Esophagus squamous epithelium (tissue), 5 donors: ENCODE results near the gene IGFBP1. TPM values are rescaled to one million over a fixed set of nuclear protein-coding genes. Genes with fewer than 3 reads are reported as not detected.
"Not testable (repeated sequence)": the region's sequence is repeated elsewhere in the genome, so short reads cannot be mapped to it uniquely, and the experiment has no call there.

ENCODE experiments used
- DNase-seq: peaks from one replicate; lab custom pipeline; 2025; lab: John Stamatoyannopoulos, UW
- H3K27ac ChIP-seq, 4 donors: fragments of 200-600 bp; sonication (generic); one replicate each; pipeline ENCODE4 v1.5.1; 2016 to 2019; ENCODE audit warnings: mild to moderate bottlenecking in 1 of 4
- H3K27me3 ChIP-seq, 4 donors: fragments of 200-600 bp; sonication (generic); 1 replicate in 3 of 4; 2 replicates in 1 of 4; pipeline versions ENCODE4 v1.5.1 to v1.6.0; 2017 to 2021; ENCODE audit warnings: antibody characterized with exemption in 1 of 4
- H3K36me3 ChIP-seq, 3 donors: fragments of 200-600 bp; sonication (generic); one replicate each; pipeline ENCODE4 v1.5.1; 2016 to 2019
- H3K4me1 ChIP-seq, 3 donors: fragments of 200-600 bp; sonication (generic); one replicate each; pipeline ENCODE4 v1.5.1; 2017 to 2019
- H3K4me3 ChIP-seq, 4 donors: fragments of 200-600 bp; sonication (generic); 1 replicate in 3 of 4; 2 replicates in 1 of 4; pipeline ENCODE4 v1.5.1; 2016 to 2019; ENCODE audit warnings: mild to moderate bottlenecking in 2 of 4, moderate library complexity in 1 of 4
- H3K9me3 ChIP-seq, 3 donors: fragments of 200-600 bp; sonication (generic); one replicate each; pipeline ENCODE4 v1.5.1; 2016 to 2019
- POLR2A ChIP-seq, 4 donors: fragments of 450-650 bp; IDR thresholded peaks; one replicate each; pipeline ENCODE4 v1.6.1; 2017; ENCODE audit warnings: antibody characterized with exemption in 4 of 4, mild to moderate bottlenecking in 4 of 4, moderate library complexity in 3 of 4
- WGBS, 2 donors: methylation state at CpG; one replicate each; pipeline ENCODE4 v1.1.5; 2018; 5-methylcytosine and 5-hydroxymethylcytosine counted together
- intact Hi-C: fragments of 100-400 bp; cut with DNase I; formaldehyde crosslinking; loops from one replicate; pipeline ENCODE4 v1.15.0; 2022
- total RNA-seq, 4 donors: library from RNA; depleted of rRNA; stranded (reverse); fragments of >200 nt; gene quantifications; one replicate each; pipeline ENCODE4 v1.1.0, GENCODE V29; 2016
- TF ChIP-seq, protein P1 (sequence below), 6 experiments: fragments of 450-650 bp in 4 of 6; fragments of 200-600 bp in 2 of 6; sonication (generic) in 2 of 6; IDR thresholded peaks; one replicate each; pipeline ENCODE4 v1.5.1; 2016 to 2019; ENCODE audit warnings: antibody characterized with exemption in 6 of 6, mild to moderate bottlenecking in 4 of 6, moderate library complexity in 4 of 6
- donor health status: DM: yes; HTN: yes; CAD: no.

IGFBP1 gene
- total RNA-seq, 4 donors from 2014 or later: not detected

DNA sequence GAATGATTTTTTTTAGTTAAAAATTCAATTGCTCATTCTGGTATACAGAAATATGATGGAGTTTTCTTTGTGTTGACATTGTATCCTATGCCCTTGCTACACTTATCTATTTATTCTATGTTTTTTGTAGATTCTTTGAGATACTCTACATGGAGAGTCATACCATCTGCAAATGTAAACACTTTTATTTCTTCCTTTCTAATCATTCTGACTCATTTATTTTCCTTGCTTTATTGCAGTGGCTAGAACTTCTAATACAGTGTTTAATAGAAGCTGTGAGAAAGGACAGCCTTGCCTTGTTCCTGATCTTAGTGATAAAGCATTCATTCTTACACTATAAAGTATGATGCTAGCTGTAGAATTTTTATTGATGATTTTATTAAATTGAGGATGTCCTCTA is 42.7 kb downstream of the IGFBP1 start:
- Histone ChIP-seq H3K4me1 (no peaks in the 10 kb centered on the region), H3K27ac (no peak overlapping the region), H3K9me3 (no peaks in the 10 kb centered on the region), H3K4me3 (no peak overlapping the region), H3K27me3 (peaks cover 0 to 6% (median 0%) of the 10 kb centered on the region in 4 donors), H3K36me3 (no peaks in the 10 kb centered on the region)
- TF ChIP-seq, protein P1, sequence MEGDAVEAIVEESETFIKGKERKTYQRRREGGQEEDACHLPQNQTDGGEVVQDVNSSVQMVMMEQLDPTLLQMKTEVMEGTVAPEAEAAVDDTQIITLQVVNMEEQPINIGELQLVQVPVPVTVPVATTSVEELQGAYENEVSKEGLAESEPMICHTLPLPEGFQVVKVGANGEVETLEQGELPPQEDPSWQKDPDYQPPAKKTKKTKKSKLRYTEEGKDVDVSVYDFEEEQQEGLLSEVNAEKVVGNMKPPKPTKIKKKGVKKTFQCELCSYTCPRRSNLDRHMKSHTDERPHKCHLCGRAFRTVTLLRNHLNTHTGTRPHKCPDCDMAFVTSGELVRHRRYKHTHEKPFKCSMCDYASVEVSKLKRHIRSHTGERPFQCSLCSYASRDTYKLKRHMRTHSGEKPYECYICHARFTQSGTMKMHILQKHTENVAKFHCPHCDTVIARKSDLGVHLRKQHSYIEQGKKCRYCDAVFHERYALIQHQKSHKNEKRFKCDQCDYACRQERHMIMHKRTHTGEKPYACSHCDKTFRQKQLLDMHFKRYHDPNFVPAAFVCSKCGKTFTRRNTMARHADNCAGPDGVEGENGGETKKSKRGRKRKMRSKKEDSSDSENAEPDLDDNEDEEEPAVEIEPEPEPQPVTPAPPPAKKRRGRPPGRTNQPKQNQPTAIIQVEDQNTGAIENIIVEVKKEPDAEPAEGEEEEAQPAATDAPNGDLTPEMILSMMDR (IDR thresholded peaks at IDR 0.05): no peak
- no peak for TF ChIP-seq POLR2A (IDR thresholded peaks at IDR 0.05)
- DNase-seq: no peak
- intact Hi-C loops: no loop called here

DNA sequence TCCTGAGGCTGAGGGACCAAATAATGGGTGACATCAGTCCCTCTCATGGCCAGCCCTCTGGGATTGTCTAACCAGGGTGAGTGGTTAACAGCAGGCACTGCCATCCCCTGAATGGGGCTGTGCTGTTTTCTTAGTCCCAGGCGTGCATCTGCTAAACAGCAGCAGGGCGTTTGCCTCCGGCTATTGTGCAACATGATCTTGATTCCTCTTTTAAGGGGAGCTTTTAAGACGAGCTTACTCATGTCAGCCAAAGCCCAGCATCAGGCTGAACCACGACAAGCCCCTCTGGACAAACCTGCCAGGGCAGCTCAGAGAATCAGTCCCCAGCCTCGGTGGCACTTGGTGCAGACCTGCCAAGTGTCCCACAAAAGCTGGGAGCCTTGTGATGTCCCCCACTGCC is 49.0 kb downstream of the IGFBP1 start:
- Histone ChIP-seq H3K27ac (no peak overlapping the region), H3K36me3 (no peaks in the 10 kb centered on the region), H3K4me1 (no peaks in the 10 kb centered on the region), H3K4me3 (no peak overlapping the region), H3K9me3 (no peaks in the 10 kb centered on the region), H3K27me3 (peaks cover 0 to 13% (median 0%) of the 10 kb centered on the region in 4 donors)
- 33 to 52% methylated on average over 6 of the region's 6 CpGs for WGBS, 2 donors
- no peak for DNase-seq
- intact Hi-C loops: no loop called here
- no peak for TF ChIP-seq POLR2A (IDR thresholded peaks at IDR 0.05)
- TF ChIP-seq, protein P1 (IDR thresholded peaks at IDR 0.05): no peak

DNA sequence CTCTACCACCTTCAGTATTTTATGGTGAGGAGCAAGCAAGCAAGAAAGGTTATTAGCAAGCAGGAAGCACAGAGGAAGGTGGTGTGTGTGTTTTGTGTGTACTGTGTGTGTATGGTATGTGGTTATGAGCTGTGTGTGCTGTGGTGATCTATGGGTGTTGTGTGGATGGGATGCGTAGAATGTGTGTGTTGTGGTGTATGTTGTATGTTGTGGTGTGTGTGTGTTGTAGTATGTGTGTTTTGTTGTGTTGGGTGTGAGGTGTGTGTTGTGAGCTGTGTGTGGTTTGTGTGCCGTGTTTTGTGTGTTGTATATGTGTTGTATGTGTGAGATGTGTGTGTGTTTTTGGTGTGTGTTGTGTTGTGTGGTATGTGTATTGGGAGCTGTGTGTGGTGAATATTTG is 49.6 kb downstream of the IGFBP1 start:
- no peak overlapping the region for H3K4me3 ChIP-seq
- no peaks in the 10 kb centered on the region for H3K4me1 ChIP-seq
- no peak for DNase-seq
- no peak overlapping the region for H3K27ac ChIP-seq
- no peaks in the 10 kb centered on the region for H3K9me3 ChIP-seq
- H3K36me3 ChIP-seq: no peaks in the 10 kb centered on the region
- intact Hi-C loops: no loop called here
- H3K27me3 ChIP-seq: peaks cover 0 to 13% (median 0%) of the 10 kb centered on the region in 4 donors
- TF ChIP-seq, protein P1 (IDR thresholded peaks at IDR 0.05): no peak
- no peak for TF ChIP-seq POLR2A (IDR thresholded peaks at IDR 0.05)
- WGBS, 2 donors: 86 to 90% methylated on average over 2 of the region's 2 CpGs

DNA sequence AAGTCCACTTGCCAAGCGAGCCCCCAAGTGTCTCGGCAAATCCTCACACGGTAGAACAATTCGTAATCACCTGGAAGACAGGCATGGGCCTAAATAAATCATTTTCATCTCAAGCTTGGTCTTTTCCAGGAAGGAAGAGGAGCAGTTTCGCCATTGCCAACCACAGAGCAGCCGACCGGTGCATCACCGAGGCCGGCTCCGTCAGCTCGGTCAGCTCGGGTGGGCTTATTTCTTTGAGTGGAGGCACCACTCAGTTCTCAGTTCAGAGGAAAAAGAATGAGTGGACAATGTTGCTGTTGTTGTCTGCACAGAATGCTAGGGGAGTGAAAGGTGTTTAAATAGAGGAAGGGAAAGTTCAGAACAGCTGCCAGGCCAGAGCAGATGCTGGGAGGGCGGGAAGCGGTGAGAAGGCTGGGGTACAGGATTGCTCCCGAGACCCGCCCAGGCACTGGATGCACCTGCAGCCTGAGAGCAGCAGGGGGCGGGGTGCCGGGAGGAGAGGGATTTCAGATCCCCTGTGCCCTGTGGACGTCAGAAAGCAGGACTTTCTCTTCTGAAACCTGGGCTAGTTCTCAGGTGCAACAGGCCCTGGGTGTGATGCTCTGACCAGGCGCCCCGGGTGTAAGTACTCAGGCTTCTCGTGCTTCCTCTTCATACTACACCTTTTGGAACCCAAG is 50.5 kb downstream of the IGFBP1 start:
- no peaks in the 10 kb centered on the region for H3K36me3 ChIP-seq
- no peaks in the 10 kb centered on the region for H3K9me3 ChIP-seq
- WGBS, 2 donors: 82 to 89% methylated on average over 17 to 22 of the region's 22 CpGs
- TF ChIP-seq POLR2A (IDR thresholded peaks at IDR 0.05): no peak
- TF ChIP-seq, protein P1 (IDR thresholded peaks at IDR 0.05): peak in 1 of 6 experiments; percentile 8
- H3K27me3 ChIP-seq: peaks cover 0 to 13% (median 0%) of the 10 kb centered on the region in 4 donors
- no peak overlapping the region for H3K27ac ChIP-seq
- no peaks in the 10 kb centered on the region for H3K4me1 ChIP-seq
- DNase-seq: no peak
- no peak overlapping the region for H3K4me3 ChIP-seq
- intact Hi-C loops: no loop called here

DNA sequence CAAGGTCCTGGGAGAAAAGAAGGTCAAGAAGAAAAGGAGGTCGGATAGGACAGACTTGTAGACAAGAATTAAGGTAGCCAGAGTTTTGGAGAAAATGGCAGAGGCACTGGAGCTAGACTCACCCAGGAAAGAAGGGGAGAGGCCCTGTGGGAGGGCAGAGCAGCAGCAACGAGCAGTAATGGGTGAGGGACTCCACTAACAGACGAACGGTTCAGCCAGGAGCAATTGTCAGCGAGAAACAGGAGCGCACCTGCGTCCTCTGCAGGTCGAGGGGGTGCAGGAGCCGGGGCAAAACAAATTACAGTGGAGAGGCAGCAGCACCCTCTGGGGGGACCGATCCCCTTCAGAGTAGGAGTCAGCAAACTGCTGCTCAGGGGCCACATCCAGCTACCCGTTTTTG is 51.3 kb downstream of the IGFBP1 start:
- peaks cover 0 to 13% (median 0%) of the 10 kb centered on the region in 4 donors for H3K27me3 ChIP-seq
- WGBS, 2 donors: 82 to 85% methylated on average over 10 to 11 of the region's 11 CpGs

DNA sequence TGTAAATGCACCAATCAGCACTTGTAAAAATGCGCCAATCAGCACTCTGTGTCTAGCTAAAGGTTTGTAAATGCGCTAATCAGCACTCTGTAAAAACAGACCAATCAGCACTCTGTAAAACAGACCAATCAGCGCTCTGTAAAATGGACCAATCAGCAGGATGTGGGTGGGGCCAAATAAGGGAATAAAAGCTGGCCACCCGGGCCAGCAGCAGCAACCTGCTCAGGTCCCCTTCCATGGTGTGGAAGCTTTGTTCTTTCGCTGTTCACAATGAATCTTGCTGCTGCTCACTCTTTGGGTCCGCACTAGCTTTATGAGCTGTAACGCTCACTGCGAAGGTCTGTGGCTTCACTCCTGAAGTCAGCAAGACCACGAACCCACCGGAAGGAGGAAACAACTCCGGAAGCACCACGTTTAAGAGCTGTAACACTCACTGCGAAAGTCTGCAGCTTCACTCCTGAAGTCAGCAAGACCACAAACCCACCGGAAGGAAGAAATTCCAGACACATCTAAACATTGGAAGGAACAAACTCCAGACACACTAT is 52.0 kb downstream of the IGFBP1 start:
- H3K27me3 ChIP-seq, H3K9me3 ChIP-seq, H3K4me3 ChIP-seq, H3K36me3 ChIP-seq, H3K27ac ChIP-seq, DNase-seq, intact Hi-C loops, H3K4me1 ChIP-seq: not testable (repeated sequence)
- 79 to 83% methylated on average over 7 to 10 of the region's 14 CpGs for WGBS, 2 donors

More for the DNA sequence above, 51.3 kb downstream of the IGFBP1 start:
- H3K9me3 ChIP-seq: no peaks in the 10 kb centered on the region
- H3K4me3 ChIP-seq: no peak overlapping the region
- TF ChIP-seq, protein P1 (IDR thresholded peaks at IDR 0.05): no peak
- no peak for TF ChIP-seq POLR2A (IDR thresholded peaks at IDR 0.05)
- DNase-seq: no peak
- H3K36me3 ChIP-seq: no peaks in the 10 kb centered on the region
- intact Hi-C loops: no loop called here
- no peak overlapping the region for H3K27ac ChIP-seq
- H3K4me1 ChIP-seq: no peaks in the 10 kb centered on the region
